Body of pancreas (tissue), 4 donors: ENCODE data around the gene GSDMA. TPM values are rescaled to one million over a fixed set of nuclear protein-coding genes. Genes with fewer than 3 reads are reported as not detected.

Experiments used
- ATAC-seq: fragments of 150-250 bp; one replicate; pipeline ENCODE4 v1.9.1; 2016
- DNase-seq, 4 donors: peaks; one replicate each; pipeline ENCODE4 v3.0.0-alpha.2; 2019
- H3K27ac ChIP-seq, 4 donors: fragments of 200-600 bp; sonication (generic); 1 replicate in 3 of 4; 2 replicates in 1 of 4; pipeline versions ENCODE4 v1.5.1 to v1.6.1; 2016 to 2019; ENCODE audit warnings: mild to moderate bottlenecking in 1 of 4, mixed read lengths in 1 of 4, moderate library complexity in 1 of 4
- H3K27me3 ChIP-seq, 2 donors: fragments of 200-600 bp; sonication (generic); one replicate each; pipeline ENCODE4 v1.6.0; 2016; ENCODE audit warnings: mild to moderate bottlenecking in 1 of 2
- H3K36me3 ChIP-seq, 2 donors: fragments of 200-600 bp; sonication (generic); replicated peaks in 1 of 2; 2 replicates each; pipeline ENCODE4 v1.5.1; 2016; ENCODE audit warnings: low read depth in 2 of 2; ENCODE audit not compliant: insufficient read depth in 1 of 2
- H3K4me1 ChIP-seq: fragments of 200-600 bp; sonication (generic); one replicate; pipeline ENCODE4 v1.6.0; 2016
- H3K4me3 ChIP-seq, 2 donors: fragments of 200-600 bp; sonication (generic); 1 replicate in 1 of 2; 2 replicates in 1 of 2; pipeline ENCODE4 v1.5.1; 2016 to 2019
- H3K9me3 ChIP-seq, 3 donors: fragments of 200-600 bp; sonication (generic); 1 replicate in 2 of 3; 2 replicates in 1 of 3; pipeline ENCODE4 v1.5.1; 2016
- POLR2A ChIP-seq, 3 donors: fragments of 450-650 bp; IDR thresholded peaks; one replicate each; pipeline ENCODE4 v1.6.1; 2016; ENCODE audit warnings: antibody characterized with exemption in 3 of 3, mild to moderate bottlenecking in 2 of 3
- WGBS, 2 donors: methylation state at CpG; one replicate each; pipeline ENCODE4 v1.1.5; 2017; 5-methylcytosine and 5-hydroxymethylcytosine counted together
- intact Hi-C: fragments of 100-400 bp; cut with DNase I; formaldehyde crosslinking; loops from one replicate; pipeline ENCODE4 v1.15.1; 2023
- total RNA-seq, 2 donors: library from RNA; depleted of rRNA; stranded (reverse); fragments of >200 nt; gene quantifications; one replicate each; pipeline ENCODE4 v1.1.0, GENCODE V29; 2016
- TF ChIP-seq, protein P1 (sequence below), 7 experiments: fragments of 450-650 bp in 4 of 7; fragments of 200-600 bp in 3 of 7; sonication (generic) in 3 of 7; IDR thresholded peaks; one replicate each; pipeline ENCODE4 v1.5.1; 2016 to 2019; ENCODE audit warnings: antibody characterized with exemption in 7 of 7

GSDMA gene
- total RNA-seq, 2 donors from 2014 or later: 3.4 TPM; not detected in 1

DNA sequence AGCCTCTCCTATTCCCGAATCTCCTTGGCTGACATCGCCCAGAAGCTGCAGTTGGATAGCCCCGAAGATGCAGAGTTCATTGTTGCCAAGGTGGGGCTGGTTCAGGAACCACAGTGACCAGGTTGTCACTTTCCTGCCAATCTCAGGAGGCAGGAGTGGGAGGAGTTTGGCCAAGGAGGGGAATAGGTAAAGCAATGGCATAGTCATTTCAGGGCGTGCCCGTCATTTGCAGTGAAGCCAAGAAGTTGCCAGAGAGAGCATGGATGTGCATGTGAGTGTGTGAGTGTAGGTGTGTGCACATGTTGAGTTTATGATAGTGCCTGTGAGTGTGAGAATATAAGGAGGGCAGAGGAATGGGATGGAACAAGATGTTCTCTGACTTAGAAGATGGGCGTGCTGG, 32.6 kb downstream of the GSDMA start:
- no peak for ATAC-seq
- WGBS, 2 donors: 89% methylated on average over 4 to 6 of the region's 6 CpGs
- TF ChIP-seq, protein P1, sequence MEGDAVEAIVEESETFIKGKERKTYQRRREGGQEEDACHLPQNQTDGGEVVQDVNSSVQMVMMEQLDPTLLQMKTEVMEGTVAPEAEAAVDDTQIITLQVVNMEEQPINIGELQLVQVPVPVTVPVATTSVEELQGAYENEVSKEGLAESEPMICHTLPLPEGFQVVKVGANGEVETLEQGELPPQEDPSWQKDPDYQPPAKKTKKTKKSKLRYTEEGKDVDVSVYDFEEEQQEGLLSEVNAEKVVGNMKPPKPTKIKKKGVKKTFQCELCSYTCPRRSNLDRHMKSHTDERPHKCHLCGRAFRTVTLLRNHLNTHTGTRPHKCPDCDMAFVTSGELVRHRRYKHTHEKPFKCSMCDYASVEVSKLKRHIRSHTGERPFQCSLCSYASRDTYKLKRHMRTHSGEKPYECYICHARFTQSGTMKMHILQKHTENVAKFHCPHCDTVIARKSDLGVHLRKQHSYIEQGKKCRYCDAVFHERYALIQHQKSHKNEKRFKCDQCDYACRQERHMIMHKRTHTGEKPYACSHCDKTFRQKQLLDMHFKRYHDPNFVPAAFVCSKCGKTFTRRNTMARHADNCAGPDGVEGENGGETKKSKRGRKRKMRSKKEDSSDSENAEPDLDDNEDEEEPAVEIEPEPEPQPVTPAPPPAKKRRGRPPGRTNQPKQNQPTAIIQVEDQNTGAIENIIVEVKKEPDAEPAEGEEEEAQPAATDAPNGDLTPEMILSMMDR (IDR thresholded peaks at IDR 0.05): no peak
- no peak for TF ChIP-seq POLR2A (IDR thresholded peaks at IDR 0.05)

DNA sequence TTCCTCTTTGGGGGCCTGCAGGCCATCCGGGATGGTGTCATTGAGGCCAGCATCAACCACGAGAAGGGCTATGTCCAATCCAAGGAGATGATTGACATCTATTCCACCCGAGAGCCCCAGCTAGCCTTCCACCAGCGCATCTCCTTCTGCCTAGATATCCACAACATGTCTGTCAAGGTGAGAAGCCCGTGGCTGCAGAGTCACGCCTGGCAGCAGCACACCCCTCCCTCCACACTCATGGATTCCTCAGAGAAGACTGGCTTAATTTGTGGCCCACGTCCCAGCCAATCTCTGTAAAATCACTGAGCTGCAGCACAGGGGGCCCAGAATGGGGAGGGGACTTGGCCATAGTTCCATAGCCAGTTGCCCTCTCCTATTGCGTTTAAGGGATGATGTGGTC, 33.4 kb downstream of the GSDMA start:
- Histone ChIP-seq H3K4me1 (no peaks in the 10 kb centered on the region), H3K27ac (no peak overlapping the region), H3K36me3 (peaks cover 26 to 55% of the 10 kb centered on the region in 2 donors), H3K9me3 (no peaks in the 10 kb centered on the region), H3K27me3 (no peaks in the 10 kb centered on the region), H3K4me3 (no peak overlapping the region)
- no peak for ATAC-seq
- intact Hi-C loops: no loop called here
- no peak for TF ChIP-seq POLR2A (IDR thresholded peaks at IDR 0.05)
- TF ChIP-seq, protein P1 (IDR thresholded peaks at IDR 0.05): no peak
- no peak for DNase-seq
- 82 to 92% methylated on average over 6 to 8 of the region's 8 CpGs for WGBS, 2 donors

More for the DNA sequence above, 32.6 kb downstream of the GSDMA start:
- DNase-seq: no peak
- H3K4me1 ChIP-seq: no peaks in the 10 kb centered on the region
- intact Hi-C loops: no loop called here
- H3K4me3 ChIP-seq: no peak overlapping the region
- H3K36me3 ChIP-seq: peaks cover 33 to 62% of the 10 kb centered on the region in 2 donors
- no peaks in the 10 kb centered on the region for H3K9me3 ChIP-seq
- no peaks in the 10 kb centered on the region for H3K27me3 ChIP-seq
- no peak overlapping the region for H3K27ac ChIP-seq

DNA sequence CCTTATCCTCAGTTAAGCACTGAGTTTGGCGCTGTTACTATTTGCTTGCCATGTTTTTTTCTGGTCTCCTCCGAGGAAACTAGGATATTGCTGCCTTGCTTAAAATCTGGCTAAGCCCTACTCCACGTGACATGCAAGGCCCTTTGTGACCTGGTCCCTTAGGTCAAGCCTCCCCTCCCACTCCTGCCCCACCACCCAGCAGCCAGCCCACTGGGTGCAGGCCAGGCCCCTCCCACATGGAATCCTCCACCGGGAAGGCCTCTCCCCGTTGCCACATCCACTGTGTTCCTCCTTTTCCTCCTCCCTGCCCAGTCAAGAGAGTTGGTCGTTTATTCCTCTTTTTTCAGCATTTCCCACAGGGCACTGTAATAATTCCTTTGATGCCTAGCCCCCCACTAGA, 34.0 kb downstream of the GSDMA start:
- H3K27me3 ChIP-seq: no peaks in the 10 kb centered on the region
- TF ChIP-seq, protein P1 (IDR thresholded peaks at IDR 0.05): no peak
- no peak for TF ChIP-seq POLR2A (IDR thresholded peaks at IDR 0.05)
- ATAC-seq (peak; percentile 20), DNase-seq (no peak)
- WGBS, 2 donors: 54 to 62% methylated on average over 6 of the region's 6 CpGs
- intact Hi-C loops: no loop called here
- no peak overlapping the region for H3K27ac ChIP-seq
- H3K9me3 ChIP-seq: no peaks in the 10 kb centered on the region
- no peaks in the 10 kb centered on the region for H3K4me1 ChIP-seq
- H3K4me3 ChIP-seq: no peak overlapping the region
- peaks cover 25 to 50% of the 10 kb centered on the region in 2 donors for H3K36me3 ChIP-seq

DNA sequence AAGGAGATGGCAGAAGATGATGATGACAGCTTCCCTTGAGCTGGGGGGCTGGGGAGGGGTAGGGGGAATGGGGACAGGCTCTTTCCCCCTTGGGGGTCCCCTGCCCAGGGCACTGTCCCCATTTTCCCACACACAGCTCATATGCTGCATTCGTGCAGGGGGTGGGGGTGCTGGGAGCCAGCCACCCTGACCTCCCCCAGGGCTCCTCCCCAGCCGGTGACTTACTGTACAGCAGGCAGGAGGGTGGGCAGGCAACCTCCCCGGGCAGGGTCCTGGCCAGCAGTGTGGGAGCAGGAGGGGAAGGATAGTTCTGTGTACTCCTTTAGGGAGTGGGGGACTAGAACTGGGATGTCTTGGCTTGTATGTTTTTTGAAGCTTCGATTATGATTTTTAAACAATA, 34.7 kb downstream of the GSDMA start:
- TF ChIP-seq, protein P1 (IDR thresholded peaks at IDR 0.05): no peak
- no peak for TF ChIP-seq POLR2A (IDR thresholded peaks at IDR 0.05)
- intact Hi-C loops: no loop called here
- Histone ChIP-seq H3K4me3 (no peak overlapping the region), H3K36me3 (peaks cover 20 to 43% of the 10 kb centered on the region in 2 donors), H3K27ac (no peak overlapping the region), H3K9me3 (no peaks in the 10 kb centered on the region), H3K27me3 (no peaks in the 10 kb centered on the region), H3K4me1 (no peaks in the 10 kb centered on the region)
- 65 to 89% methylated on average over 1 to 4 of the region's 4 CpGs for WGBS, 2 donors
- no peak for ATAC-seq
- no peak for DNase-seq

DNA sequence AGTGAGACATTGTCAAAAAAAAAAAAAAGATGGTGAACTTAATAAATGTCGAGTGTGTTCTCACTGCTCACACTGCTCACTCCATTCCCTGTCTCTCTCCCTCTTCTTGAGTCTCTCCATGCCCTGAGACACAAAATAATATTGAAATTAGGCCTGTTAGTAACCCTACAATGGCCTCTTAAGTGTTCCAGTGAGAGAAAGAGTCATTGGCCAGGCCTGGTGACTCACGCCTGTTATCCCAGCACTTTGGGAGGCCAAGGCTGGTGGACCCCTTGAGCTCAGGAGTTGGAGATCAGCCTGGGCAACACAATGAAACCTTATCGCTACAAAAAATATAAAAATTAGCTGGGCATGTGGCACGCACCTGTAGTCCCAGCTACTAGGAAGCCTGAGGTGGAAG, 36.3 kb downstream of the GSDMA start:
- H3K9me3 ChIP-seq: no peaks in the 10 kb centered on the region
- 79% methylated on average over 4 of the region's 4 CpGs for WGBS, 2 donors
- DNase-seq: no peak
- ATAC-seq: no peak
- no peaks in the 10 kb centered on the region for H3K4me1 ChIP-seq
- H3K27ac ChIP-seq: no peak overlapping the region
- TF ChIP-seq POLR2A (IDR thresholded peaks at IDR 0.05): no peak
- TF ChIP-seq, protein P1 (IDR thresholded peaks at IDR 0.05): no peak
- intact Hi-C loops: no loop called here
- no peaks in the 10 kb centered on the region for H3K27me3 ChIP-seq
- H3K36me3 ChIP-seq: peaks cover 15 to 28% of the 10 kb centered on the region in 2 donors
- no peak overlapping the region for H3K4me3 ChIP-seq
